ENCODE results near the gene PXT1. TPM values are rescaled to one million over a fixed set of nuclear protein-coding genes. Genes with fewer than 3 reads are reported as not detected.

The PXT1 gene
- polyA plus RNA-seq, 3 donors: 0.13 to 0.31 (median 0.24) TPM

GRCh38 chr6:36371211-36371610 is 71.4 kb downstream of the PXT1 start:
- WGBS (ENCODE audit: insufficient coverage): 99% methylated on average over 9 of the region's 9 CpGs
- no peak overlapping the region for H3K4me3 Mint-ChIP-seq
- H3K9me3 ChIP-seq (replicated peaks in 1 of 2; ENCODE audit: control insufficient read depth in 1 of 2, insufficient read depth in 1 of 2, low read length in 2 of 2): no peaks in the 10 kb centered on the region

GRCh38 chr6:36370638-36371037 is 72.0 kb downstream of the PXT1 start:
- no peak for DNase-seq
- Histone ChIP-seq H3K79me2 (ENCODE audit: insufficient read depth, low read length) (no peaks in the 10 kb centered on the region), H3K4me1 (ENCODE audit: control insufficient read depth in 1 of 2, insufficient read depth in 2 of 2, low read length in 2 of 2) (peaks cover 39 to 40% of the 10 kb centered on the region in 2 donors), H3K36me3 (replicated peaks in 1 of 2; ENCODE audit: control insufficient read depth in 1 of 2, insufficient read depth in 2 of 2, low read length in 2 of 2) (no peaks in the 10 kb centered on the region), H3K4me3 (replicated peaks in 1 of 3; ENCODE audit: low read depth in 2 of 3, low read length in 3 of 3) (no peak overlapping the region), H4K20me1 (ENCODE audit: insufficient read depth, low read length) (no peaks in the 10 kb centered on the region), H3K27me3 (ENCODE audit: control insufficient read depth in 2 of 2, insufficient read depth in 2 of 2, low read length in 2 of 2) (no peaks in the 10 kb centered on the region), H3K4me2 (replicated peaks; ENCODE audit: extremely low read depth, low read length, poor library complexity, severe bottlenecking) (no peak overlapping the region), H2AFZ (ENCODE audit: insufficient read depth, low read depth, low read length, poor library complexity, severe bottlenecking) (no peak overlapping the region), H3K9me3 (replicated peaks in 1 of 2; ENCODE audit: control insufficient read depth in 1 of 2, insufficient read depth in 1 of 2, low read length in 2 of 2) (no peaks in the 10 kb centered on the region), H3K27ac (ENCODE audit: low read depth in 1 of 2, low read length in 2 of 2) (no peak overlapping the region), H3K9ac (ENCODE audit: insufficient read depth, low read length, poor library complexity, severe bottlenecking) (no peak overlapping the region)
- Mint-ChIP-seq H3K9me3 (no peaks in the 10 kb centered on the region), H3K4me3 (no peak overlapping the region), H3K27ac (no peak overlapping the region), H3K27me3 (ENCODE audit: low read depth in 3 of 3) (peaks cover 3 to 6% (median 3%) of the 10 kb centered on the region in 3 donors), H3K36me3 (peaks cover 6 to 26% of the 10 kb centered on the region in 2 donors), H3K4me1 (peaks cover 44% of the 10 kb centered on the region)
- intact Hi-C loops (cut with micrococcal nuclease): no loop called here
- WGBS (ENCODE audit: insufficient coverage): 100% methylated on average over 1 of the region's 2 CpGs
- TF ChIP-seq CTCF (IDR thresholded peaks at IDR 0.05): no peak

More at GRCh38 chr6:36371211-36371610, 71.4 kb downstream of the PXT1 start:
- no peak overlapping the region for H3K9ac ChIP-seq (ENCODE audit: insufficient read depth, low read length, poor library complexity, severe bottlenecking)
- no peak overlapping the region for H2AFZ ChIP-seq (ENCODE audit: insufficient read depth, low read depth, low read length, poor library complexity, severe bottlenecking)
- no peak for DNase-seq
- Mint-ChIP-seq H3K9me3 (no peaks in the 10 kb centered on the region), H3K27me3 (ENCODE audit: low read depth in 3 of 3) (peaks cover 3 to 6% (median 3%) of the 10 kb centered on the region in 3 donors), H3K36me3 (peaks cover 6 to 27% of the 10 kb centered on the region in 2 donors), H3K27ac (no peak overlapping the region), H3K4me1 (peaks cover 44% of the 10 kb centered on the region)
- no peaks in the 10 kb centered on the region for H3K27me3 ChIP-seq (ENCODE audit: control insufficient read depth in 2 of 2, insufficient read depth in 2 of 2, low read length in 2 of 2)
- H3K4me1 ChIP-seq (ENCODE audit: control insufficient read depth in 1 of 2, insufficient read depth in 2 of 2, low read length in 2 of 2): peaks cover 39 to 40% of the 10 kb centered on the region in 2 donors
- no peak overlapping the region for H3K4me2 ChIP-seq (replicated peaks; ENCODE audit: extremely low read depth, low read length, poor library complexity, severe bottlenecking)
- H3K79me2 ChIP-seq (ENCODE audit: insufficient read depth, low read length): no peaks in the 10 kb centered on the region
- H4K20me1 ChIP-seq (ENCODE audit: insufficient read depth, low read length): no peaks in the 10 kb centered on the region
- H3K36me3 ChIP-seq (replicated peaks in 1 of 2; ENCODE audit: control insufficient read depth in 1 of 2, insufficient read depth in 2 of 2, low read length in 2 of 2): no peaks in the 10 kb centered on the region
- intact Hi-C loops (cut with micrococcal nuclease): no loop called here
- H3K4me3 ChIP-seq (replicated peaks in 1 of 3; ENCODE audit: low read depth in 2 of 3, low read length in 3 of 3): no peak overlapping the region
- TF ChIP-seq CTCF (IDR thresholded peaks at IDR 0.05): no peak
- H3K27ac ChIP-seq (ENCODE audit: low read depth in 1 of 2, low read length in 2 of 2): no peak overlapping the region
